Gastrocnemius medialis (tissue), 4 donors: ENCODE data around the gene PSMA6. TPM values are rescaled to one million over a fixed set of nuclear protein-coding genes. Genes with fewer than 3 reads are reported as not detected.

ENCODE experiments used
- ATAC-seq, 2 donors: fragments of 150-250 bp; one replicate each; pipeline ENCODE4 v1.9.1; 2016
- DNase-seq, 2 donors: peaks; one replicate each; pipeline ENCODE4 v3.0.0-alpha.2; 2019
- H3K27ac ChIP-seq, 4 donors: fragments of 200-600 bp; sonication (generic); 1 replicate in 1 of 4; 2 replicates in 3 of 4; pipeline ENCODE4 v1.5.1; 2016 to 2018; ENCODE audit warnings: mild to moderate bottlenecking in 2 of 4, moderate library complexity in 1 of 4
- H3K27me3 ChIP-seq, 3 donors: fragments of 200-600 bp; sonication (generic) in 2 of 3; 1 replicate in 1 of 3; 2 replicates in 2 of 3; pipeline versions ENCODE4 v1.5.1 to v1.6.0; 2016 to 2019; ENCODE audit warnings: mild to moderate bottlenecking in 1 of 3, moderate library complexity in 1 of 3
- H3K36me3 ChIP-seq, 2 donors: fragments of 200-600 bp; sonication (generic) in 1 of 2; one replicate each; pipeline ENCODE4 v1.5.1; 2017 to 2018
- H3K4me1 ChIP-seq, 2 donors: fragments of 200-600 bp; sonication (generic) in 1 of 2; one replicate each; pipeline ENCODE4 v1.5.1; 2016 to 2017; ENCODE audit warnings: mild to moderate bottlenecking in 2 of 2
- H3K4me3 ChIP-seq, 4 donors: fragments of 200-600 bp; sonication (generic) in 3 of 4; 1 replicate in 1 of 4; 2 replicates in 3 of 4; pipeline ENCODE4 v1.5.1; 2016 to 2019; ENCODE audit warnings: mild to moderate bottlenecking in 2 of 4
- H3K9me3 ChIP-seq, 3 donors: fragments of 200-600 bp; sonication (generic) in 2 of 3; 1 replicate in 1 of 3; 2 replicates in 2 of 3; pipeline ENCODE4 v1.5.1; 2016 to 2019
- POLR2A ChIP-seq, 2 donors: fragments of 450-650 bp; IDR thresholded peaks; one replicate each; pipeline ENCODE4 v1.6.1; 2017; ENCODE audit warnings: antibody characterized with exemption in 2 of 2, mild to moderate bottlenecking in 2 of 2, moderate library complexity in 2 of 2
- in situ Hi-C, 4 donors: fragments of 200-750 bp; cut with MboI; loops; one replicate each; pipeline versions ENCODE4 v1.15.0 to v1.8.0; 2017; ENCODE audit warnings: low sequenced_read_pairs in 4 of 4
- intact Hi-C: fragments of 100-400 bp; cut with DNase I; formaldehyde crosslinking; loops from one replicate; pipeline ENCODE4 v1.15.1; 2023; ENCODE audit warnings: low total_unique reads
- total RNA-seq, 4 donors: library from RNA; depleted of rRNA; stranded (reverse); fragments of >200 nt; gene quantifications; one replicate each; pipeline versions ENCODE4 v1.1.0 to v1.2.3, GENCODE V29; 2016
- TF ChIP-seq, protein P1 (sequence below), 5 experiments: fragments of 450-650 bp in 3 of 5; fragments of 200-600 bp in 2 of 5; sonication (generic) in 2 of 5; IDR thresholded peaks in 4 of 5; conservative IDR thresholded peaks in 1 of 5; 1 replicate in 4 of 5; 2 replicates in 1 of 5; pipeline ENCODE4 v1.5.1; 2016 to 2019; ENCODE audit warnings: antibody characterized with exemption in 5 of 5, mild to moderate bottlenecking in 3 of 5, moderate library complexity in 3 of 5

PSMA6 gene
- total RNA-seq, 4 donors from 2014 or later: 323 to 502 (median 464) TPM

DNA sequence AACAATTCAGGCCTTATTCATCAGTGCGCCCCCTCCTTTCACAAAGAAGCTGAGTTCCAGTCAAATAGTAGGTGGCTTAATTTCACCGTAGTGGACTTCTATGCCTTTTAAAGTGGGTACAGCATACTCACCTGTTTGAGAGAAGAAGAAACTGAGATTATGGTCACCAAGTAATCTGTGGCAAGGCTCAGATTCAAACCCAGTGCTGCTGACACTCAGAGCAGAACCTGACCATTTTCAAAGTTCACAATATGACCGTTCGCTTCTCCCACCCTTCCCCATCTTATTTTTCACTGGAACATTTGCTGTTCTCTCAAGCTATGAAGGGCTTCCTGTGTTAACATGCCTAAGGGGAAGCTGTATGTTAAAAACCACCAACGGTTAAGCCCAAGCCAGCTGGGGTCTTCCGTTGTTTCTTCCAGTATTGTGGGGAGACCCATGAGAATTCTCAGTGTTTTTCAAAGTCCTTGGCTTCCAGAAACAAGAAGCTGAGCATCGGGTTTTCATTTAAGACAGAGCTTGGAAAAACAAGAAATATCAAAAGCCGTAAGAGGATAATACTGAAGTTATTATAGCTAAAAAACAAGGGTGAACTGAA lies 6.1 kb upstream of the PSMA6 start:
- peak overlapping the region in 2 of 4 donors; percentile 4 to 18 for H3K27ac ChIP-seq
- TF ChIP-seq, protein P1, sequence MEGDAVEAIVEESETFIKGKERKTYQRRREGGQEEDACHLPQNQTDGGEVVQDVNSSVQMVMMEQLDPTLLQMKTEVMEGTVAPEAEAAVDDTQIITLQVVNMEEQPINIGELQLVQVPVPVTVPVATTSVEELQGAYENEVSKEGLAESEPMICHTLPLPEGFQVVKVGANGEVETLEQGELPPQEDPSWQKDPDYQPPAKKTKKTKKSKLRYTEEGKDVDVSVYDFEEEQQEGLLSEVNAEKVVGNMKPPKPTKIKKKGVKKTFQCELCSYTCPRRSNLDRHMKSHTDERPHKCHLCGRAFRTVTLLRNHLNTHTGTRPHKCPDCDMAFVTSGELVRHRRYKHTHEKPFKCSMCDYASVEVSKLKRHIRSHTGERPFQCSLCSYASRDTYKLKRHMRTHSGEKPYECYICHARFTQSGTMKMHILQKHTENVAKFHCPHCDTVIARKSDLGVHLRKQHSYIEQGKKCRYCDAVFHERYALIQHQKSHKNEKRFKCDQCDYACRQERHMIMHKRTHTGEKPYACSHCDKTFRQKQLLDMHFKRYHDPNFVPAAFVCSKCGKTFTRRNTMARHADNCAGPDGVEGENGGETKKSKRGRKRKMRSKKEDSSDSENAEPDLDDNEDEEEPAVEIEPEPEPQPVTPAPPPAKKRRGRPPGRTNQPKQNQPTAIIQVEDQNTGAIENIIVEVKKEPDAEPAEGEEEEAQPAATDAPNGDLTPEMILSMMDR (IDR thresholded peaks at IDR 0.05 in 4 of 5, conservative IDR thresholded peaks at IDR 0.05 in 1 of 5): no peak
- TF ChIP-seq POLR2A (IDR thresholded peaks at IDR 0.05): no peak
- H3K4me3 ChIP-seq: no peak overlapping the region

DNA sequence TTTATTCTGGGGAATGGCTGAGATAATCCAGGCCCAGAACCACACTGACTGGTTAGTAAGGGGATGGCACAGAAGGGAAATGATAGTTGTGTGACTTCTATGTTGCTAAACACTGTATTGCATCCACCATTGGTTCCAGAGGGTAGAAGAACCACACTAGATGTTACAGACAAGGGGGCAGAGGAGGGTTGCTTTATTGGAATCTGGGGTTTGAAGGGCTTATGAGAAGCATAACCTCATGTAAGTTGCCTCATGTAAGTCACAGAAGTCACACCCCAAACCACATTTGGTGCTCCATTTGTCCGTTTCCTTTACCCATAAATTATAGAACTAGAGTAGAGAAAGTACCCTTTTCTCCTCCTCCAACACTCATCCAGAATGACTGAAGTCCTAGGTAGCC lies 5.5 kb upstream of the PSMA6 start:
- Histone ChIP-seq H3K27me3 (no peaks in the 10 kb centered on the region), H3K27ac (no peak overlapping the region), H3K9me3 (no peaks in the 10 kb centered on the region), H3K36me3 (no peaks in the 10 kb centered on the region), H3K4me3 (no peak overlapping the region), H3K4me1 (no peaks in the 10 kb centered on the region)
- intact Hi-C loops (no loop called here), in situ Hi-C loops (no loop called here)
- no peak for DNase-seq
- ATAC-seq: no peak
- TF ChIP-seq, protein P1 (IDR thresholded peaks at IDR 0.05 in 4 of 5, conservative IDR thresholded peaks at IDR 0.05 in 1 of 5): no peak
- no peak for TF ChIP-seq POLR2A (IDR thresholded peaks at IDR 0.05)

More for the DNA sequence above, 6.1 kb upstream of the PSMA6 start:
- no peaks in the 10 kb centered on the region for H3K4me1 ChIP-seq
- ATAC-seq (no peak), DNase-seq (no peak)
- intact Hi-C loops (no loop called here), in situ Hi-C loops (no loop called here)
- no peaks in the 10 kb centered on the region for H3K36me3 ChIP-seq
- H3K9me3 ChIP-seq: no peaks in the 10 kb centered on the region
- H3K27me3 ChIP-seq: no peaks in the 10 kb centered on the region

DNA sequence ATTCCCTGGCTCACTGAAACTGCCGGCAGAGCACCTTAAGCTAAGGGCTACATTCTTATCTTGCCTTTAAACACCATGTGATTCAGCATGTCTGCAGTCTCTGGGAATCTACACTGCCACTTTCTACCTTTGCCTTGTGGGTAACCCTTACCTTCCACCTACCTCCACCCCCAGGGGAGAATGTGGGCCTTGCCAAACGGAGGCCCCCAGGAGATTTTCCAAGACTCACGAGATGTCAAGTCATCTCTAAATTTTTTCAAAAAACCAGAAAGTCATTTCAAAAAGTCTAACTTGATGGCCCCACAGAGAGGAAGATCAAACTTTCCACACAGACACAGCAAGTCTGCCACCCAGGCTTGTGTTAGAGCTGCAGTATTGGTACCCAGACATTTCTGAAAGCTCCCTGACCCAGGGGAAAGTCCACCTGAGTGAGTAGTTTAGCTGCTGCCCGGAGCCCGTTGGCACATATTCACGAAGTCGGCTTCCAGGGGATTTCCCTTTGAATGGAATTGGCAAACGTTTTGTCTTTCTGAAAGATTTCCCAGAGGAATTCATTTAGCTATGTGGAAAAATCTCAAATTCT lies 4.7 kb upstream of the PSMA6 start:
- H3K36me3 ChIP-seq: no peaks in the 10 kb centered on the region
- no peak for ATAC-seq
- no peaks in the 10 kb centered on the region for H3K4me1 ChIP-seq
- no peak overlapping the region for H3K4me3 ChIP-seq
- no peak for DNase-seq
- H3K27me3 ChIP-seq: no peaks in the 10 kb centered on the region
- TF ChIP-seq, protein P1 (IDR thresholded peaks at IDR 0.05 in 4 of 5, conservative IDR thresholded peaks at IDR 0.05 in 1 of 5): no peak
- TF ChIP-seq POLR2A (IDR thresholded peaks at IDR 0.05): no peak
- H3K27ac ChIP-seq: no peak overlapping the region
- H3K9me3 ChIP-seq: no peaks in the 10 kb centered on the region
- in situ Hi-C loops: no loop called here
- intact Hi-C loops: no loop called here

DNA sequence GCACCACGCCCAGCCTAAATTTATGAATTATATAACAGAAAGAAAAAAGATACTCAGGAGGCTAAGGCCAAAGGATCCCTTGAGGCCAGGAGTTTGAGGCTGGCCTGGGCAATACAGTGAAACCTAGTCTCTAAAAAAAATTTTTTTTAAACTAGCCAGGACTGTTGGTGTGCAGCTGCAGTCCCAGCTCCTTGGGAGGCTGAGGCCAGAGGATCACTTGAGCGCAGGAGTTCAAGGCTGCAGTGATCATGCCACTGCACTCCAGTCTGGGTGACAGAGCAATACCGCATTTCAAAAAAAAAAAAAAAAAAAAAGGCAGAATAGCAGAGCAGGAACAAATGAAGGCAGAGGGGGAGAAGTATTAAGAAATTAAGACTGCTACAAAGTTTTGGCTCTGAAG lies 2.6 kb upstream of the PSMA6 start:
- in situ Hi-C loops (loop anchor here (5.0 to 10.0 kb wide), 2 partner anchors 115 to 118 kb away; partner anchors contain the start of gene NFKBIA (in 1 of the 4)), intact Hi-C loops (loop anchor here (10.0 kb wide), 2 partner anchors 235 to 515 kb away; partner anchors contain the start of gene RALGAPA1)

More for the DNA sequence above, 2.6 kb upstream of the PSMA6 start:
- H3K36me3 ChIP-seq: no peaks in the 10 kb centered on the region
- TF ChIP-seq, protein P1 (IDR thresholded peaks at IDR 0.05 in 4 of 5, conservative IDR thresholded peaks at IDR 0.05 in 1 of 5): no peak
- no peak for TF ChIP-seq POLR2A (IDR thresholded peaks at IDR 0.05)
- peaks cover 15 to 17% of the 10 kb centered on the region in 2 donors for H3K4me1 ChIP-seq
- no peak overlapping the region for H3K4me3 ChIP-seq
- no peak overlapping the region for H3K27ac ChIP-seq
- ATAC-seq (no peak), DNase-seq (no peak)
- no peaks in the 10 kb centered on the region for H3K27me3 ChIP-seq
- no peaks in the 10 kb centered on the region for H3K9me3 ChIP-seq
